Left ventricle myocardium inferior (tissue), 1 donor: ENCODE measurements around the gene E2F6. TPM values are rescaled to one million over a fixed set of nuclear protein-coding genes. Genes with fewer than 3 reads are reported as not detected.

ENCODE experiments used
- DNase-seq: peaks from one replicate; pipeline ENCODE4 v3.0.0-alpha.2; 2020
- H3K27ac ChIP-seq: fragments of 200-600 bp; replicated peaks from 2 replicates; pipeline ENCODE4 v1.8.0; 2021
- H3K27me3 ChIP-seq: fragments of 200-600 bp; 2 replicates; pipeline ENCODE4 v1.8.0; 2021; ENCODE audit warnings: low read depth
- H3K36me3 ChIP-seq: fragments of 200-600 bp; 2 replicates; pipeline ENCODE4 v1.8.0; 2021
- H3K4me1 ChIP-seq: fragments of 200-600 bp; 2 replicates; pipeline ENCODE4 v1.8.0; 2021
- H3K4me3 ChIP-seq: fragments of 200-600 bp; 2 replicates; pipeline ENCODE4 v1.8.0; 2021; ENCODE audit warnings: mild to moderate bottlenecking, moderate library complexity
- H3K9me3 ChIP-seq: fragments of 200-600 bp; replicated peaks from 2 replicates; pipeline ENCODE4 v1.8.0; 2021
- CTCF ChIP-seq: fragments of 200-600 bp; IDR thresholded peaks from 2 replicates; pipeline ENCODE4 v1.8.0; 2021; ENCODE audit warnings: antibody characterized with exemption, mild to moderate bottlenecking, borderline replicate concordance
- intact Hi-C: fragments of 100-400 bp; cut with micrococcal nuclease; formaldehyde crosslinking; loops from one replicate; pipeline ENCODE4 v1.11.0; 2022
- total RNA-seq: library from RNA; stranded (reverse); fragmentation: NEBNext Ultra II Directional; extraction: Animal tissue kit (Norgen Biotek cat#: 25700); gene quantifications from one replicate; pipeline ENCODE4 v1.2.1, GENCODE V29; 2021
- donor health status: DM: no; HTN: yes; CAD: no; lungs with severe emphysema.

Gene E2F6
- total RNA-seq, 1 donor from 2014 or later, result 12.8 TPM

- H3K36me3 ChIP-seq, result no peaks in the 10 kb centered on the region
- no peak for TF ChIP-seq CTCF
- no peaks in the 10 kb centered on the region for H3K27me3 ChIP-seq
- intact Hi-C loops, result no loop called here
- peak; percentile 64 for DNase-seq
- no peak overlapping the region for H3K4me3 ChIP-seq
- no peaks in the 10 kb centered on the region for H3K9me3 ChIP-seq
- peaks cover 47% of the 10 kb centered on the region for H3K4me1 ChIP-seq
- H3K27ac ChIP-seq, result no peak overlapping the region
These were observed 67.1 kb downstream of the E2F6 start for GRCh38 chr2:11398750-11399437.

DNA sequence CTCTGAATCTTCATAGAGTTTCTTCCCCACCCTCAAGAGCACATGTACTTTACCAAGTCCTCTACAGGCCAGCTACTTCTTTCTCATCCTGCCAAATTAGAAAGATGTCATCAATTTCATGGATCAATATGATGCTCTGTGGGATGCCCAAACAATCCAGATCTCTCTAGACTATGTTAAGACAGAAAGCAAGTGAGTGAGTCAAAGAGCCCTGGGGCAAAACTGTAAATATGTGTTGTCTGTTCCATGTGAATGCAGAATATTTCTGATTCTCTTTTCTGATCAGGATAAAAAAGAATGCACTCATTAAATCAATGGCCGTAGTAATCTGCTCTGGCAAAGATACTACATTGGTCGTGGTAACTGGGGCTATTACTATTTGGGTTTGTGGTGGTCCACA is 68.4 kb downstream of the E2F6 start:
- Histone ChIP-seq H3K27me3 (no peaks in the 10 kb centered on the region), H3K4me3 (no peak overlapping the region), H3K36me3 (no peaks in the 10 kb centered on the region), H3K4me1 (peaks cover 51% of the 10 kb centered on the region), H3K9me3 (no peaks in the 10 kb centered on the region), H3K27ac (no peak overlapping the region)
- no peak for DNase-seq
- no peak for TF ChIP-seq CTCF
- intact Hi-C loops, result no loop called here

DNA sequence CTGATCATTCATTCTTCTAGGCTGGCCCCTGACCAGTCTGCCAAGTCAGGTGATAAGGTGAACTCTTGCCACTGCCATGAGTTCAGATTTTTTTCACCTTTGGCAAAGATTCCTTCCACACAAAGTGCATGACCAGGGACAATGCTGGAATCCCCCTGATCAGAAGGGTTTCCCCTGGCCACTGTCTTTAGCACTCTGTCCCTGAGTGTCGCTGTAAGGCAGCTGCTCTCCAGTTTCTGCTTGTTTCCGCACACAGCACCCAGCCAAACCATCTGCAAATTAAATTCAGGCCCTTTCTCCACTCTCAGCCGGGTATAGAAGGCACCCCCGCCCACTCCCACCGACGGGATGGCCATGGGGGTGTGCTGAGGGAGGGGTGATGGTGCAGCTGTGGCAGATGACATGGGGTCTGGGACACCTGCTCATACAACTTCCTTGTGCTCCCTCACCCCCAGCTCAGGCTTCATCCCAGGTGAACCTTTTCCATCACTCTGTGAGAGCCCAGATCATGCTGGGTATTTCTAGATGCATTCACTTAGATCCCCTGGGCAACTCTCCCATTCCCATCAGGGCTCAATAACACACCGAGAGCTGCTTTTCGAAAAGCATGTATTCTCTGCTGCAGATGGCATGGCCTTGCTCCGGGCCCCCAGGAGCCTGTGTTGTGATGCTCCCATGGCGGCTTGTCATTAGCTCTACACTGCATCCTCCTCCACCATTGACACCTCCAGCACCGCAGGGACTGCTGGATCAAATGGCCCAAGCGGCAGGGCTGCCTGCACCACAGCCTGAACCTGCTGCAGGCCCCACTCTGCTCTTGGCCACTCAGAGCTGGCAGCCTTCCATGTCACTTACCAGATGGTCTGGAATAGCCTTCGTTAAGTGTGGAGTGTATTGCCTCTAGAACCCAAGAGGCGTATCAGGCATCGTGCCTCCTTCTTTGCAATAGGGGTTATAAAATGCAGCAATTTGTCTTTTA is 69.2 kb downstream of the E2F6 start:
- Histone ChIP-seq H3K36me3 (no peaks in the 10 kb centered on the region), H3K27ac (no peak overlapping the region), H3K27me3 (no peaks in the 10 kb centered on the region), H3K4me1 (peaks cover 57% of the 10 kb centered on the region), H3K4me3 (no peak overlapping the region), H3K9me3 (no peaks in the 10 kb centered on the region)
- intact Hi-C loops, result no loop called here
- peak; percentile 45 for DNase-seq
- TF ChIP-seq CTCF, result no peak

DNA sequence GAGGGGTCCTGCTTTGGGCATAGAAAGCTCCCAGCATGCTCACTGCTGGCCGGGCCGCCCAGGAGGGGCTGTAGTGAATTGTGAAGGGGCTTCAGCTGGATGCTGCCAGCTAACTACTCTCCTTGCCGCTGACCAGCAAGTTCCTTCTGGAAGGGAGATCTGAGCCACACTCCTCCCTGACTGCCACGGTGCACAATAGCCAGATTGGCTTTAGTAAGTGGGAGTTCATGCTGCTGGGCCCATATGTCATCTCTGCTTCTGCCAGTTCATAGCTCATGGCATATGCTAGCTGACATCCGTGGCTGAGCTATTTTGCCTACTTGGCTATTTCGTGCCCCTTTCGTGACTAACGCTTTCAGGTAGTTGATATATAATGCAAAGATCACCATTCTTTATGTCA is 69.9 kb downstream of the E2F6 start:
- intact Hi-C loops, result no loop called here
- Histone ChIP-seq H3K4me3 (no peak overlapping the region), H3K27ac (no peak overlapping the region), H3K27me3 (no peaks in the 10 kb centered on the region), H3K4me1 (peaks cover 64% of the 10 kb centered on the region), H3K36me3 (no peaks in the 10 kb centered on the region), H3K9me3 (no peaks in the 10 kb centered on the region)
- DNase-seq, result no peak
- TF ChIP-seq CTCF, result no peak

GRCh38 chr2:11395389-11395788 is 70.6 kb downstream of the E2F6 start:
- intact Hi-C loops, result no loop called here
- no peak overlapping the region for H3K4me3 ChIP-seq
- DNase-seq, result no peak
- H3K36me3 ChIP-seq, result no peaks in the 10 kb centered on the region
- H3K27ac ChIP-seq, result no peak overlapping the region
- H3K4me1 ChIP-seq, result peaks cover 64% of the 10 kb centered on the region
- H3K27me3 ChIP-seq, result no peaks in the 10 kb centered on the region
- no peaks in the 10 kb centered on the region for H3K9me3 ChIP-seq
- no peak for TF ChIP-seq CTCF

Other genes with a start within 250 kb of the E2F6 start
- 30.2 TPM for gene ROCK2, start 121.5 kb downstream of the E2F6 start, total RNA-seq
- 7.8 TPM for gene GREB1, start 67.9 kb upstream of the E2F6 start, total RNA-seq
- not detected for gene NTSR2, start 204.0 kb upstream of the E2F6 start, total RNA-seq